ENCODE data around the gene TAC4.

DNA sequence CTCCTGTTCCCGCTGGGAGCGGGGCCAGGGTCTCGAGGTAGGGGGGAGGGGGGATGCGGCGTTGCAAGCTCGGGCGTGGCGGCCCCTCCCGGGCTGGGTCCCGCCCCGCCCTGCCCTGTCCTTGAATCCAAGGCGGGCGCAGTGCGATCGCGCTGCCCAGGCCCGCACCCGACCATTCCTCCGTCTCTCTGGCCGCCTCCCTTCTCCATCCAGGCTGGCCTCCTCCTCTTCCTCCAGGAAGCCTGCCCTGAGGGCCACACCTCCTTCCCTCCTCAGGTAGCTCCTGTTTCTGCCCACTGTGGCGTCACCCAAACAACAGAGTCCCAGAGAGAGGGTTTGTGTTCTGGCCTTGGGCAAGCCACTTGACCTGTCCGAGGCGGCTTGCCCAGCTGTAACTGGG lies 43.0 kb upstream of the TAC4 start:
- TF ChIP-seq CTCF (IDR thresholded peaks at IDR 0.05) (no peak), ZFX (IDR thresholded peaks at IDR 0.05; ENCODE audit: borderline replicate concordance) (no peak)
